Transverse colon (tissue), 3 donors: ENCODE measurements around the gene AGAP1.

Source experiments
- EP300 ChIP-seq: sonication (generic); formaldehyde crosslinking; IDR thresholded peaks from one replicate; pipeline ENCODE4 v1.6.1; 2017; ENCODE audit warnings: antibody characterized with exemption, low read depth
- POLR2A ChIP-seq: fragments of 450-650 bp; IDR thresholded peaks from one replicate; pipeline ENCODE4 v1.6.1; 2016; ENCODE audit warnings: antibody characterized with exemption, mild to moderate bottlenecking, moderate library complexity
- POLR2AphosphoS5 ChIP-seq, 3 donors: sonication (generic); formaldehyde crosslinking; IDR thresholded peaks; one replicate each; pipeline ENCODE4 v1.6.1; 2016; ENCODE audit warnings: antibody characterized with exemption in 3 of 3

DNA sequence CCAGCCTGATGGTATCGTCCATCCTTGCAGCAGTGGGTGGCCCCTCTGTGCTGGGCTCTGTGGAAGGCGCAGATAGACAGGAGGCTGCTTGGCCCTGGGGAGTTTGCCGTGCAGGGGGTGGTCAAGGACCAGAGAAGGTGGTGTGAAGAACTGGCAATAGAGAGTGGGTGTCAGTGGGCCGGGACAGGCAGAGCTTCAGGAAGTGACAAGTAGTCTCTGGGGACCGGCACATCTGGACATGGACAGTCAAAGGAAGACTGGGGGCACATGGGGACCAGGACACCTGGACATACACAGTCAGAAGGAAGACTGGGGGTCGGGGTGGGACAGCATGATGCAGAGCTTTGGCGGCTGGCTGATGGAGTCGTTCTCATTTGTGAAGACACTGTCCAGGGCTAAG is 335.9 kb downstream of the AGAP1 start:
- TF ChIP-seq POLR2AphosphoS5 (IDR thresholded peaks at IDR 0.05) = no peak
- TF ChIP-seq EP300 = no peak
- TF ChIP-seq POLR2A = no peak
